HPDE6-E6E7 (cell line): Measurements from ENCODE around the gene PTP4A2.

Experiments
- DNase-seq: peaks from one replicate; pipeline ENCODE4 v3.0.0; 2011; ENCODE audit warnings: missing footprints; ENCODE audit errors: extremely low spot score

Gene PTP4A2

DNA sequence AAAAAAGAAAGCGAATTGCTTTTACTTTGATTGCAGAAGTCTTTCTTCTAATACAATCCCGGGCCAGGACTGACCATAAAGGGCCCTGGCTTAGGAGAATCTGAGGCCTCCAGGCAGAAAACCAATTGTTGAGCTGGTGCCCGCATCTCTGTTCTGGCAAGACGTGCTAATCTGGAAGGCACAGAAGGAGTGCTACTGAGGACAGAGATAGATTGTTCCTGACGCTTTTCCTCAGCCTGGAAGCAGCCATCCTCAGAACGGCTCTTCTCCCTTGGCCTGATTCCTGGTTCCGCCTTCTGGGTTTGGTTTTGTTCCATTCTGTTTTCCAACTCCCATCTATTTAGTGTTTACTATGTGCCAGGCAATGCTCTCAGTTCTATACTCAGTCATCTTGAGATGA is 77.6 kb downstream of the PTP4A2 start:
- no peak for DNase-seq

DNA sequence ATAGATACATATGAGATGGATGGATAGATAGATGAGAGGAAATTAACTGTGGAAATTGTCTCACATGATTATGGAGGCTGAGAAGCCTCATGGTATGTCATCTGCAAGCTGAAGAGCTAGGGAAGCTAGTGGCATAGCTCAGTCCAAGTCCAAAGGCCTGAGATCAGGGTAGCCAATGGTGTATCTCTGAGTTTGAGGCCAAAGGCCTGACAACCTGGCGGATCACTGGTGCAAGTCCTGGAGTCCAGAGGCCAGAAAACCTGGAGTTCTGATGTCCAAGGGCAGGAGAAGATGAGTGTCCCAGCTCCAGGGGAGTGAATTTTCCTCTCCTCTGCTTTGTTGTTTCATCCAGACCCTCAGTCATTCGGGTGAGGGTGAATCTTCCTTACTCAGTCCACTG is 78.4 kb downstream of the PTP4A2 start:
- DNase-seq: no peak

DNA sequence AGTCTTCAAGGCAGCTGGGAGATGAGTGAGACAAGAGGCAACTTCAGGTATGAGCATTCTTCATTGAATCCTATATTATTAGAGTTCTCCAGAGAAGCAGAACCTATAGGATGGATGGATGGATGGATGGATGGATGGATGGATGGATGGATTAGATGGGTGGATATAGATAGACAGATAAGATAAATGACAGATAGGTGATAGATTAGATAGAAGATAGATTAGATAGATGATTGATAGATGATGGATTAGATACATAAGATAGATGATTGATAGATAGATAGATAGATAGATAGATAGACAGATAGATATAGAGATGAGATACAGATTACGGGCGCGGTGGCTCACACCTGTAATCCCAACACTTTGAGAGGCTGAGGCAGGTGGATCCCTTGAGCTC is 79.1 kb downstream of the PTP4A2 start:
- DNase-seq: no peak

DNA sequence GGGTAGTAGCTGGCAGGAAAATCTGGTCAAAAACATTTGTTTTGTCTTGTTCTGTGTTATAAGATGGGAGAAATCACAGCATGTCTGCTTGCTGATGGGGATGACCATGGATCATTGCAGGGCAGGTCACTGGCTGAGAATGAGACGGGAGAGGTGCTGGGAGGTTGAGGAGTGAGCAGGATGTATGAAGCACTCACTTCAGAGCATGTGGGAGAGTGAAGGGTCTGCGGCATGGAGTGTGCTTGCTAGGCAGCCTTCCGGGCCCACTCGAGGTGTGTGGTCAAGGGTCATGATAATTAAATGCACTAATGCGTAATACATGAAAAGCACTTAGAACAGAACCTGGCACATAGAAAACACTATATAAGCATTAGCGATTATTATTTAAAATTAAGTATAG is 80.3 kb downstream of the PTP4A2 start:
- no peak for DNase-seq
